ENCODE data around the gene C1orf116.

- no peak for TF ChIP-seq REST (IDR thresholded peaks at IDR 0.05; ENCODE audit: low read depth, low read length)
- TF ChIP-seq HDGF (IDR thresholded peaks at IDR 0.05): no peak
- no peak for TF ChIP-seq IRF4 (IDR thresholded peaks at IDR 0.05; ENCODE audit: low read depth, low read length)
These were observed 7.6 kb upstream of the C1orf116 start for GRCh38 chr1:207040181-207040533.
